Prostate gland (tissue), 2 donors: Measurements from ENCODE around the gene RHEB. TPM values are rescaled to one million over a fixed set of nuclear protein-coding genes. Genes with fewer than 3 reads are reported as not detected.

ENCODE experiments used
- DNase-seq: peaks from one replicate; pipeline ENCODE4 v3.0.0-alpha.2; 2019; ENCODE audit warnings: low spot score
- H3K27ac ChIP-seq, 2 donors: fragments of 200-600 bp; sonication (generic); 2 replicates each; pipeline ENCODE4 v1.5.1; 2017 to 2019
- H3K27me3 ChIP-seq: fragments of 200-600 bp; sonication (generic); replicated peaks from 2 replicates; pipeline ENCODE4 v1.5.1; 2019; ENCODE audit not compliant: insufficient read depth
- H3K36me3 ChIP-seq, 2 donors: fragments of 200-600 bp; sonication (generic); 1 replicate in 1 of 2; 2 replicates in 1 of 2; pipeline versions ENCODE4 v1.5.1 to v1.8.1; 2017 to 2019
- H3K4me1 ChIP-seq: fragments of 200-600 bp; sonication (generic); replicated peaks from 2 replicates; pipeline ENCODE4 v1.5.1; 2019
- H3K4me3 ChIP-seq, 2 donors: fragments of 200-600 bp; sonication (generic); 2 replicates each; pipeline ENCODE4 v1.5.1; 2017 to 2019
- H3K9me3 ChIP-seq: fragments of 200-600 bp; sonication (generic); 2 replicates; pipeline ENCODE4 v1.5.1; 2017
- POLR2A ChIP-seq: fragments of 450-650 bp; IDR thresholded peaks from one replicate; pipeline ENCODE4 v1.6.1; 2016; ENCODE audit warnings: antibody characterized with exemption, mild to moderate bottlenecking
- POLR2AphosphoS5 ChIP-seq: sonication (generic); formaldehyde crosslinking; IDR thresholded peaks from one replicate; pipeline ENCODE4 v1.6.1; 2017; ENCODE audit warnings: antibody characterized with exemption
- WGBS: methylation state at CpG from one replicate; pipeline ENCODE4 v1.1.5; 2018; 5-methylcytosine and 5-hydroxymethylcytosine counted together
- intact Hi-C: fragments of 100-400 bp; cut with DNase I; formaldehyde crosslinking; loops from one replicate; pipeline ENCODE4 v1.14.2; 2022
- total RNA-seq, 2 donors: library from RNA; depleted of rRNA; stranded (reverse); fragments of >200 nt; gene quantifications; one replicate each; pipeline ENCODE4 v1.1.0, GENCODE V29; 2016
- TF ChIP-seq, protein P1 (sequence below), 4 experiments: fragments of 200-600 bp in 2 of 4; fragments of 450-650 bp in 2 of 4; sonication (generic) in 2 of 4; IDR thresholded peaks; 1 replicate in 3 of 4; 2 replicates in 1 of 4; pipeline ENCODE4 v1.5.1; 2016 to 2019; ENCODE audit warnings: antibody characterized with exemption in 4 of 4, mild to moderate bottlenecking in 2 of 4, moderate library complexity in 2 of 4

Gene RHEB
- total RNA-seq, 2 donors from 2014 or later, result 59.3 to 63.1 TPM

DNA sequence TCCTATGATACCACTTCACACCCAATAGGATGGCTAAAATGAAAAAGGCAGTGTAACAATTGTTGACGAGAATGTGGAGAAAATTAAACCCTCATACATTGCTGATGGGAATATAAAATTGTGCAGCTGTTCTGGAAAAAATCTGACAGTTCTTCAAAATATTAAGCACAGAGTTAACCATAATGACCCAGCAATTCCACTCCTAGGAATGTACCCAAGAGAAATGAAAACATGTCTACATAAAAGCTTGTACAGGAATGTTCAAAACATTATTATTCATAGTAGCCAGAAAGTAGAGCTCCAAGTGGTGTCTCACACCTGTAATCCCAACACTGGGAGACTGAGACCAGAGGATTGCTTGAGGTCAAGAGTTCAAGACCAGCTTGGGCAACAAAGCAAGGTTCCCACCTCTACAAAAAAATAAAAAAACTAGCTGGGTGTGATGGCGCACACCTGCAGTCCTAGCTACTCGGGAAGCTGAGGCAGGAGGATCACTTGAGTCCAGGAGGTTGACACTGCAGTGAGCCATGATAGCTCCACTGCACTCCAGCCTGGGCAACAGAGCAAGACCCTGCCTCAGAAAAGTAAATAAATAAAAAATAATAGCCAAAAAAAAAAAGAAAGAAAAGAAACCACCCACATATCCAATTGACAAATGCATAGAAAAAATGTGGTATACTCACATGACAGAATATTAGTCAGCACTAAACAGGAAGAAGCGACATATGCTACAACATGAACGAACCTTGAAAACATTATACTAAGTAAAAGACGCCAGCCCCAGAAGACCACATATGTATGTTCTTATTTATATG is 5.0 kb downstream of the RHEB start:
- Histone ChIP-seq H3K36me3 (no peaks in the 10 kb centered on the region), H3K27me3 (no peaks in the 10 kb centered on the region), H3K27ac (no peak overlapping the region), H3K4me1 (peaks cover 3% of the 10 kb centered on the region), H3K9me3 (no peaks in the 10 kb centered on the region), H3K4me3 (no peak overlapping the region)
- TF ChIP-seq POLR2AphosphoS5, result no peak
- no peak for TF ChIP-seq POLR2A
- TF ChIP-seq, protein P1, sequence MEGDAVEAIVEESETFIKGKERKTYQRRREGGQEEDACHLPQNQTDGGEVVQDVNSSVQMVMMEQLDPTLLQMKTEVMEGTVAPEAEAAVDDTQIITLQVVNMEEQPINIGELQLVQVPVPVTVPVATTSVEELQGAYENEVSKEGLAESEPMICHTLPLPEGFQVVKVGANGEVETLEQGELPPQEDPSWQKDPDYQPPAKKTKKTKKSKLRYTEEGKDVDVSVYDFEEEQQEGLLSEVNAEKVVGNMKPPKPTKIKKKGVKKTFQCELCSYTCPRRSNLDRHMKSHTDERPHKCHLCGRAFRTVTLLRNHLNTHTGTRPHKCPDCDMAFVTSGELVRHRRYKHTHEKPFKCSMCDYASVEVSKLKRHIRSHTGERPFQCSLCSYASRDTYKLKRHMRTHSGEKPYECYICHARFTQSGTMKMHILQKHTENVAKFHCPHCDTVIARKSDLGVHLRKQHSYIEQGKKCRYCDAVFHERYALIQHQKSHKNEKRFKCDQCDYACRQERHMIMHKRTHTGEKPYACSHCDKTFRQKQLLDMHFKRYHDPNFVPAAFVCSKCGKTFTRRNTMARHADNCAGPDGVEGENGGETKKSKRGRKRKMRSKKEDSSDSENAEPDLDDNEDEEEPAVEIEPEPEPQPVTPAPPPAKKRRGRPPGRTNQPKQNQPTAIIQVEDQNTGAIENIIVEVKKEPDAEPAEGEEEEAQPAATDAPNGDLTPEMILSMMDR (IDR thresholded peaks at IDR 0.05), result no peak
- intact Hi-C loops, result loop anchor here (5.0 kb wide), 1 partner anchor 243 kb away; no protein-coding TSS in a partner anchor
- 92% methylated on average over 6 of the region's 6 CpGs for WGBS
- DNase-seq, result no peak

DNA sequence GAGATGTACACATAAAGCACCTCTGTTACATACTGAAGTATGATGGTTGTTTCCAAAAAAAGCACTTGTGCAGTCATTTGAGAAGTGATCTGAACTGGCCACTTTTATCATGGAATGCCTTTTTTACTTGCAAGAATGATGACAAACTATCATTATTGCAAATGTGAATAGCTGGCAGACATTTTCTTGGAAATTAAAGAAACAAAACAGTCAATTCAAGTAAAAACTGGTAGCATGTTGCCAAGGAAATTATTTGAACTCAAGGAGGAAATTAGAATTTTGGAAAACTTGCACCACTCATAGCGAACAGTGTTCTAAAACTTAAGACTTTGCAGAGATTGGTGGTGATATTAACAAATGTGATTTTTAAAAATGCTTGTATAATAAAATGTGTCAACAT is 6.6 kb downstream of the RHEB start:
- intact Hi-C loops, result no loop called here
- Histone ChIP-seq H3K36me3 (no peaks in the 10 kb centered on the region), H3K9me3 (no peaks in the 10 kb centered on the region), H3K27ac (no peak overlapping the region), H3K4me1 (peaks cover 3% of the 10 kb centered on the region), H3K27me3 (no peaks in the 10 kb centered on the region), H3K4me3 (no peak overlapping the region)
- WGBS, result 97% methylated on average over 1 of the region's 1 CpG
- no peak for DNase-seq
- TF ChIP-seq POLR2A (no peak), POLR2AphosphoS5 (no peak)
- TF ChIP-seq, protein P1 (IDR thresholded peaks at IDR 0.05), result no peak

DNA sequence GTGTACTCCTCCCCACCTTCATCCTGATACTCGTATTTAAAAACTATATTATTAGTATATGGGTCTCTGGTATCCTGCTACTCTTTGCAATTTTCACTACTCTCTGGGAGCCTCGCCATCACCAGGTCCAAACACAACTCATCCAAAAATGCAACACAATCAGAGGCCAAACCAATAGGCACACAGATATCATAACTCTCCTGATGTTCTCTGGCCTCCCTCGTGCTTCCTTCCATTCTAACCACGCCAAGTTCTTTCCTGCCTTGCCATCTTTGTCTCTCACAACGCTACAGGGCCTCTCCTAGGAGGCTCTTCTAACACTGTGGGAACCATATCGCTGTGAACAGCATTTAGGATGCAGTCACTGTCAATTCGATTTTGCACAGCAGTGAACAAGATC is 7.3 kb downstream of the RHEB start:
- H3K4me3 ChIP-seq, result no peak overlapping the region
- no peak overlapping the region for H3K27ac ChIP-seq
- H3K36me3 ChIP-seq, result no peaks in the 10 kb centered on the region
- WGBS, result 59% methylated on average over 7 of the region's 7 CpGs
- TF ChIP-seq POLR2AphosphoS5, result no peak
- TF ChIP-seq, protein P1 (IDR thresholded peaks at IDR 0.05), result no peak
- TF ChIP-seq POLR2A, result no peak
- no peaks in the 10 kb centered on the region for H3K27me3 ChIP-seq
- H3K4me1 ChIP-seq, result peaks cover 3% of the 10 kb centered on the region
- H3K9me3 ChIP-seq, result no peaks in the 10 kb centered on the region
- no peak for DNase-seq
- intact Hi-C loops, result no loop called here

DNA sequence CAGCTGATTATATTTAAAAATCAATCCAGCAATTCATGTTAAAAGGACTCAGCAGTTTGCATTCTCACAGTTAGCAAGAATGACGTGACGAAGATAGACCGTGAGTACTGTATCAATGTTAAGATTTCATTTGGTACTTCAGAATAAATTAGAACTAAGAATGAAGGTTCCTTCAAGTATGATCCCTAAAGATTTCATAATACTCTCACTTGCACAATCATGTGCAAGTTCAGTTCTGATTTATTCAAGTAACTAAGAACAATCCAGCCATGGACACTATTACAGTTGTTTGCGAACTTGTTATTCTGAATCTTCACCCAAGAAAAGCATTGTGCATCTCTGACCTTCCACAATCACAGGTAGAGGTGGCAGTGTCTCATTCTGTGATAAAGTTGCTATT is 7.7 kb downstream of the RHEB start:
- Histone ChIP-seq H3K27ac (no peak overlapping the region), H3K9me3 (no peaks in the 10 kb centered on the region), H3K4me1 (peaks cover 3% of the 10 kb centered on the region), H3K27me3 (no peaks in the 10 kb centered on the region), H3K4me3 (no peak overlapping the region), H3K36me3 (no peaks in the 10 kb centered on the region)
- intact Hi-C loops, result no loop called here
- TF ChIP-seq POLR2AphosphoS5 (no peak), POLR2A (no peak)
- TF ChIP-seq, protein P1 (IDR thresholded peaks at IDR 0.05), result no peak
- DNase-seq, result no peak
- 77% methylated on average over 4 of the region's 4 CpGs for WGBS

DNA sequence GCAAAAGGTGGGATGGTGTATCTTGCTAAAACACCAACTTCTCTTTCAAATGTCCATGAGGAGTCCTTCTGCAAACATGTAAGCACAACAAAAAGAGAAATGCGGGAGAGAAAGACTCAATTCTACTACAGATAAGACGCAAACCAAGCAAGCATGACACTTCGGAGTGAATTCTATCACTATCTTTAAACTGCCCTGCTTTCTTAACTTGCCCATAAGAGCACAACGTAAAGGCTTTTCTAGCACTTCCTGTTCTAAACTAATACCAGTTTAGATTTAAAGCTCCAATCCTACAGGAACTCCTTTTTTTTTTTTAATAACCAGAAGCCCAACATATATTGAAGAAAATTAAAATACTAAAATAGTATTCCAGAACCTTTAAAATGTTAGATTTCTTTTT is 8.4 kb downstream of the RHEB start:
- H3K27ac ChIP-seq, result no peak overlapping the region
- no peak overlapping the region for H3K4me3 ChIP-seq
- intact Hi-C loops, result no loop called here
- peaks cover 3% of the 10 kb centered on the region for H3K4me1 ChIP-seq
- no peaks in the 10 kb centered on the region for H3K9me3 ChIP-seq
- no peak for DNase-seq
- no peaks in the 10 kb centered on the region for H3K36me3 ChIP-seq
- TF ChIP-seq, protein P1 (IDR thresholded peaks at IDR 0.05), result no peak
- TF ChIP-seq POLR2A (no peak), POLR2AphosphoS5 (no peak)
- H3K27me3 ChIP-seq, result no peaks in the 10 kb centered on the region
- 89% methylated on average over 4 of the region's 4 CpGs for WGBS
